Ishikawa (cell line): Measurements from ENCODE around the gene LSM3.

Source experiments
- CEBPB ChIP-seq: IDR thresholded peaks from 2 replicates; pipeline ENCODE4 v1.6.1; 2012
- CREB1 ChIP-seq: IDR thresholded peaks from 2 replicates; pipeline ENCODE4 v1.6.1; 2012; ENCODE audit warnings: low read depth
- EGR1 ChIP-seq: IDR thresholded peaks from 2 replicates; pipeline ENCODE4 v1.6.1; 2012
- EP300 ChIP-seq: IDR thresholded peaks from 2 replicates; pipeline ENCODE4 v1.6.1; 2012; ENCODE audit warnings: borderline replicate concordance
- FOXM1 ChIP-seq: IDR thresholded peaks from 2 replicates; pipeline ENCODE4 v1.6.1; 2012; ENCODE audit warnings: low read depth, borderline replicate concordance
- NFIC ChIP-seq: IDR thresholded peaks from 2 replicates; pipeline ENCODE4 v1.6.1; 2012
- RAD21 ChIP-seq: IDR thresholded peaks from 2 replicates; pipeline ENCODE4 v1.6.1; 2012; ENCODE audit warnings: low read depth
- TAF1 ChIP-seq: IDR thresholded peaks from 2 replicates; pipeline ENCODE4 v1.6.1; 2012; ENCODE audit warnings: low read depth, mild to moderate bottlenecking
- TCF12 ChIP-seq: IDR thresholded peaks from 2 replicates; pipeline ENCODE4 v1.6.1; 2012; ENCODE audit warnings: low read depth
- TEAD4 ChIP-seq: IDR thresholded peaks from 2 replicates; pipeline ENCODE4 v1.6.1; 2012
- YY1 ChIP-seq: IDR thresholded peaks from 2 replicates; pipeline ENCODE4 v1.6.1; 2012; ENCODE audit warnings: low read depth
- ZBTB7A ChIP-seq: IDR thresholded peaks from 2 replicates; pipeline ENCODE4 v1.6.1; 2012; ENCODE audit warnings: low read depth
- TF ChIP-seq, protein P1 (sequence below): IDR thresholded peaks from 2 replicates; pipeline ENCODE4 v1.6.1; 2012
- TF ChIP-seq, protein P2 (sequence below): IDR thresholded peaks from 2 replicates; pipeline ENCODE4 v1.6.1; 2012
- TF ChIP-seq, protein P3 (sequence below): IDR thresholded peaks from 2 replicates; pipeline ENCODE4 v1.6.1; 2012; ENCODE audit warnings: low read depth, mild to moderate bottlenecking

LSM3 gene

DNA sequence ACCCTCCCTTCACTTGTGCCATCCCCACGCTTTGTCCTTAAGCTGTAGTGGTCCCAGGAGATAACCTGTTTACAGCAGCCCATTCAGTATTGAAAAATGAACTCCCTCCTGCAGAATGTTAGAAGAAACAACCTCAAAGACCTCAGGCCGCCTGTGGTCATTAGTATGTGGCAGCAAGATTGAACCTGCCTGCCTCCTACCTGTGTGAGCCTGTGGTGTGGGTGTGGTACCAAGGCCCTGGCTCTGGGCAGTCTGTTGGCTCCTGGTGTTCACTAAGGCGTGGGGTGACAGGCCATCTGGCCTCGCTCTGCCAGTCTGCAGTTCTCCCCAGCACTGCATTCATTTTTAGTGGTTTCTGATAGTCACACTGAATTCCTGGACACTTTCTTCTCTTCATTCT lies 21.0 kb downstream of the LSM3 start:
- TF ChIP-seq, protein P1, sequence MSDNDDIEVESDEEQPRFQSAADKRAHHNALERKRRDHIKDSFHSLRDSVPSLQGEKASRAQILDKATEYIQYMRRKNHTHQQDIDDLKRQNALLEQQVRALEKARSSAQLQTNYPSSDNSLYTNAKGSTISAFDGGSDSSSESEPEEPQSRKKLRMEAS = no peak
- no peak for TF ChIP-seq RAD21
- no peak for TF ChIP-seq YY1
- TF ChIP-seq CEBPB = no peak
- no peak for TF ChIP-seq CREB1
- no peak for TF ChIP-seq EP300
- no peak for TF ChIP-seq FOXM1
- TF ChIP-seq NFIC = no peak
- TF ChIP-seq EGR1 = no peak
- TF ChIP-seq, protein P2, sequence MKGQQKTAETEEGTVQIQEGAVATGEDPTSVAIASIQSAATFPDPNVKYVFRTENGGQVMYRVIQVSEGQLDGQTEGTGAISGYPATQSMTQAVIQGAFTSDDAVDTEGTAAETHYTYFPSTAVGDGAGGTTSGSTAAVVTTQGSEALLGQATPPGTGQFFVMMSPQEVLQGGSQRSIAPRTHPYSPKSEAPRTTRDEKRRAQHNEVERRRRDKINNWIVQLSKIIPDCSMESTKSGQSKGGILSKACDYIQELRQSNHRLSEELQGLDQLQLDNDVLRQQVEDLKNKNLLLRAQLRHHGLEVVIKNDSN = no peak
- TF ChIP-seq, protein P3, sequence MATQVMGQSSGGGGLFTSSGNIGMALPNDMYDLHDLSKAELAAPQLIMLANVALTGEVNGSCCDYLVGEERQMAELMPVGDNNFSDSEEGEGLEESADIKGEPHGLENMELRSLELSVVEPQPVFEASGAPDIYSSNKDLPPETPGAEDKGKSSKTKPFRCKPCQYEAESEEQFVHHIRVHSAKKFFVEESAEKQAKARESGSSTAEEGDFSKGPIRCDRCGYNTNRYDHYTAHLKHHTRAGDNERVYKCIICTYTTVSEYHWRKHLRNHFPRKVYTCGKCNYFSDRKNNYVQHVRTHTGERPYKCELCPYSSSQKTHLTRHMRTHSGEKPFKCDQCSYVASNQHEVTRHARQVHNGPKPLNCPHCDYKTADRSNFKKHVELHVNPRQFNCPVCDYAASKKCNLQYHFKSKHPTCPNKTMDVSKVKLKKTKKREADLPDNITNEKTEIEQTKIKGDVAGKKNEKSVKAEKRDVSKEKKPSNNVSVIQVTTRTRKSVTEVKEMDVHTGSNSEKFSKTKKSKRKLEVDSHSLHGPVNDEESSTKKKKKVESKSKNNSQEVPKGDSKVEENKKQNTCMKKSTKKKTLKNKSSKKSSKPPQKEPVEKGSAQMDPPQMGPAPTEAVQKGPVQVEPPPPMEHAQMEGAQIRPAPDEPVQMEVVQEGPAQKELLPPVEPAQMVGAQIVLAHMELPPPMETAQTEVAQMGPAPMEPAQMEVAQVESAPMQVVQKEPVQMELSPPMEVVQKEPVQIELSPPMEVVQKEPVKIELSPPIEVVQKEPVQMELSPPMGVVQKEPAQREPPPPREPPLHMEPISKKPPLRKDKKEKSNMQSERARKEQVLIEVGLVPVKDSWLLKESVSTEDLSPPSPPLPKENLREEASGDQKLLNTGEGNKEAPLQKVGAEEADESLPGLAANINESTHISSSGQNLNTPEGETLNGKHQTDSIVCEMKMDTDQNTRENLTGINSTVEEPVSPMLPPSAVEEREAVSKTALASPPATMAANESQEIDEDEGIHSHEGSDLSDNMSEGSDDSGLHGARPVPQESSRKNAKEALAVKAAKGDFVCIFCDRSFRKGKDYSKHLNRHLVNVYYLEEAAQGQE = no peak
- TF ChIP-seq TAF1 = no peak
- no peak for TF ChIP-seq TCF12
- TF ChIP-seq ZBTB7A = no peak
- no peak for TF ChIP-seq TEAD4

DNA sequence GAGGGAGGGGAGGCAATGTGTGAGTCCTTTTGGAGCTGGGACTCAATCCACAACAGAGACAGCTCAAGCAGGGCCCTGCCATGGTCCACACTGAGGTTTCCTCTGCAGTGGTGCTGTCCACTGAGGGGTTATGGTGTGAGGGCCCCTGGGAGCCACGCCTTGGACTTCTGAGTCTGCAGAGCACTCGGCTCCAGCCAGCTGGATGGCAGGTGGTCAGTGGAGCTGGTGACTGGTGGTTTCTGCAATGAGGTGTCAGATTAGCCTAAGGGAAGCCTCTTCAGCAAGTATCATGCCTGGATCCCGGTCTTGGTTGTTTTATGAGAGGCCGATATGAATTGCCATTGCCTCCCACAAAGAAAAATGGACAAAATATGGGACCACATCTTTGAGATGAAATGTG lies 21.7 kb downstream of the LSM3 start:
- TF ChIP-seq EGR1 (no peak), YY1 (no peak), ZBTB7A (no peak), NFIC (no peak)
- TF ChIP-seq, protein P2 = no peak

DNA sequence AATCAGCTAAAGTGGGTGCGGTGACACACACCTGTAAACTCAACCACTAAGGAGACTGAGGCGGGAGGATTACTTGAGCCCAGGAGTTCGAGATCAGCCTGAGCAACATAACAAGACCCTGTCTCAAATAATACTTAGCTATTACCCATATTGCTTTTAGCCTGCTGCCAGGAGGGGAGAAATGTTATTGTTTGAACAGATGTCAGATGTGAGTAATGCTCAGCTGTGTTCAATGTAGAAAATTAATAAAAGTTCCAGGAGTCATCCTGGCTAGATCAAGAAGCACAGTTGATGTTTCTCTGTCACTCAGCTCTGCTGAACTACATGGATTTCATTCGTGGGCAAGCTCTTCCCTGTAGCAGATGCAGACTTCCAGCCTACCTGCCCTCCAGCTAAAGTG lies 22.2 kb downstream of the LSM3 start:
- TF ChIP-seq YY1 = no peak
- TF ChIP-seq TCF12 = no peak
- no peak for TF ChIP-seq RAD21
- TF ChIP-seq EGR1 = no peak
- TF ChIP-seq, protein P3 = no peak
- no peak for TF ChIP-seq NFIC
- TF ChIP-seq CEBPB = no peak
- TF ChIP-seq CREB1 = no peak

DNA sequence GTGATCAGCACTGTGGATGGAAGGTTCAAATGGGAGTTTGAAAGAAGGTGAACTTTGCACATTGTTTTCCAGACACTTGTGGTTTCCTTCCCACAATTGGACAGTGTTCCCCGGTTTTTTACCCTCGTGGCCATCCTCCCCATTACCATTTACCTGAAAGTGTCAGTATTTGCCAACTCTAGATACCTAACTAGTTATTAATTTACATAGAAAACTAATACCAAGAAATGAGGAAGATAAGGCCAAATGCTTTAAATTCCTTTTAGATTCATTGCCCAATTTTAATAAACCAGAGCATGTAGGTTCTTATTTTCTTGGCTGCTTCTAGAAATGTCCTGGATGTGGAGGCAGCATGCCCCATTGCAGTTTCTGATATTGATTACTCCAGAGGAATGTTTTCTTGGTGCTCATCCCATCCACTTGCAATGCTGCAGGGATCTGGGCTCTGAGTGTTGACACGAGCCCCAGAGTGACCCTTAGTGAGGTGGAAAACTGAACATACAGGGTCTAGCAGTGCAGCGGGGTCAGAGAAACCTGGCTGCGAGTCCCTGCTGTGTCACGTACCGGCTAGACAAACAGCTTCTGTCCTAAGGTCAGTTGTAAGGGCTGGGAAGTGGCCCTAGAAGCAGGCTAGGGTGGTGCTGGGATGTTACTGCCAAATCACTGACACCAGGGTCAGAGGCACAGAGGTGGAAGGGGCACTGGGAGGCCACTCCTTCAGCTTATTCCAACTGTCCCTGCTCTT lies 23.5 kb downstream of the LSM3 start:
- TF ChIP-seq CREB1 (no peak), EGR1 (no peak), EP300 (no peak), RAD21 (no peak), YY1 (no peak), NFIC (no peak), TCF12 (no peak), TAF1 (no peak), TEAD4 (no peak), FOXM1 (no peak)
- TF ChIP-seq, protein P3 = no peak
- TF ChIP-seq, protein P1 = no peak
- TF ChIP-seq, protein P2 = no peak
